Raji (cell line): ENCODE measurements around the gene LCNL1.

Experiments
- POLR2A ChIP-seq: IDR thresholded peaks from 2 replicates; pipeline ENCODE4 v1.6.1; 2011; ENCODE audit warnings: low read depth, low read length, control low read depth; ENCODE audit not compliant: insufficient read depth

LCNL1 gene

GRCh38 chr9:136952876-136953770 lies 29.7 kb upstream of the LCNL1 start:
- TF ChIP-seq POLR2A: no peak

- TF ChIP-seq POLR2A: no peak
These were observed 29.0 kb upstream of the LCNL1 start for GRCh38 chr9:136953771-136954269.

GRCh38 chr9:136954270-136955083 lies 28.3 kb upstream of the LCNL1 start:
- no peak for TF ChIP-seq POLR2A

- no peak for TF ChIP-seq POLR2A
These were observed 27.4 kb upstream of the LCNL1 start for GRCh38 chr9:136955202-136955942.

GRCh38 chr9:136955943-136956335 lies 26.9 kb upstream of the LCNL1 start:
- no peak for TF ChIP-seq POLR2A

- no peak for TF ChIP-seq POLR2A
These were observed 26.2 kb upstream of the LCNL1 start for GRCh38 chr9:136956604-136957003.

- no peak for TF ChIP-seq POLR2A
These were observed 25.3 kb upstream of the LCNL1 start for GRCh38 chr9:136957461-136957860.

GRCh38 chr9:136957901-136958300 lies 24.9 kb upstream of the LCNL1 start:
- TF ChIP-seq POLR2A: no peak

- no peak for TF ChIP-seq POLR2A
These were observed 24.3 kb upstream of the LCNL1 start for GRCh38 chr9:136958473-136958872.

- no peak for TF ChIP-seq POLR2A
These were observed 23.6 kb upstream of the LCNL1 start for GRCh38 chr9:136958898-136959850.

- no peak for TF ChIP-seq POLR2A
These were observed 22.4 kb upstream of the LCNL1 start for GRCh38 chr9:136960212-136960937.

GRCh38 chr9:136960938-136961275 lies 21.9 kb upstream of the LCNL1 start:
- no peak for TF ChIP-seq POLR2A

GRCh38 chr9:136961279-136962065 lies 21.3 kb upstream of the LCNL1 start:
- TF ChIP-seq POLR2A: no peak
